Panc1 (cell line): ENCODE data around the gene LRRC8C.

Experiments
- POLR2AphosphoS5 ChIP-seq: IDR thresholded peaks from 2 replicates; pipeline ENCODE4 v1.6.1; 2012; ENCODE audit warnings: mild to moderate bottlenecking, low read depth, low read length, moderate library complexity
- TF ChIP-seq, protein P1 (sequence below): fragments of 450-650 bp; IDR thresholded peaks from 2 replicates; pipeline ENCODE4 v1.5.1; 2017; ENCODE audit warnings: mild to moderate bottlenecking
- TF ChIP-seq, protein P2 (sequence below), 2 experiments: IDR thresholded peaks; 2 replicates each; pipeline ENCODE4 v1.6.1; 2011 to 2012; ENCODE audit warnings: low read depth in 2 of 2, control low read depth in 1 of 2, low read length in 1 of 2, mild to moderate bottlenecking in 1 of 2, moderate library complexity in 1 of 2; ENCODE audit not compliant: insufficient read depth in 1 of 2

DNA sequence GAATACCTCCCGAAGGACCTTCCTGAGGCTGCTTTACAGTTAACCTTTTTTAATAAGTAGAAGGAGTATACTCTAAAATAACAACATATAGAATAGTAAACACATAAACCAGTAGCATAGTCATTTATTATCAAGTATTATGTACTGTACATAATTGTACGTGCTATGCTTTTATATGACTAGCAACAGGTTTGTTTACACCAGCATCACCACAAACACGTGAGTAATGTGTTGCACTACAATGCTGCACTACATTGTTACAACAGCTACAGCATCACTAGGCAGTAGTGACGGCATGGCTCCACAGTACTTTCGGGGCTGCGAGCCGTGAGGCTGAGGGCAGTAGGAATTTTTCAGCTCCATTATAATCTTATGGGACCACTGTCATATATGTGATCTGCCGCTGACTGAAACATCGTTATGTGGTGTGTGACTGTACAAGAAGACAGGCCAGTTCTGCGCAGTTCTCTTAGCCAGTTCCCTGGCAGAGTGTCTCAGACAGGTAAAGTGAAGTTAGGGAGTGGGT is 105.1 kb downstream of the LRRC8C start:
- TF ChIP-seq, protein P1, sequence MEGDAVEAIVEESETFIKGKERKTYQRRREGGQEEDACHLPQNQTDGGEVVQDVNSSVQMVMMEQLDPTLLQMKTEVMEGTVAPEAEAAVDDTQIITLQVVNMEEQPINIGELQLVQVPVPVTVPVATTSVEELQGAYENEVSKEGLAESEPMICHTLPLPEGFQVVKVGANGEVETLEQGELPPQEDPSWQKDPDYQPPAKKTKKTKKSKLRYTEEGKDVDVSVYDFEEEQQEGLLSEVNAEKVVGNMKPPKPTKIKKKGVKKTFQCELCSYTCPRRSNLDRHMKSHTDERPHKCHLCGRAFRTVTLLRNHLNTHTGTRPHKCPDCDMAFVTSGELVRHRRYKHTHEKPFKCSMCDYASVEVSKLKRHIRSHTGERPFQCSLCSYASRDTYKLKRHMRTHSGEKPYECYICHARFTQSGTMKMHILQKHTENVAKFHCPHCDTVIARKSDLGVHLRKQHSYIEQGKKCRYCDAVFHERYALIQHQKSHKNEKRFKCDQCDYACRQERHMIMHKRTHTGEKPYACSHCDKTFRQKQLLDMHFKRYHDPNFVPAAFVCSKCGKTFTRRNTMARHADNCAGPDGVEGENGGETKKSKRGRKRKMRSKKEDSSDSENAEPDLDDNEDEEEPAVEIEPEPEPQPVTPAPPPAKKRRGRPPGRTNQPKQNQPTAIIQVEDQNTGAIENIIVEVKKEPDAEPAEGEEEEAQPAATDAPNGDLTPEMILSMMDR = no peak
- no peak for TF ChIP-seq POLR2AphosphoS5
- TF ChIP-seq, protein P2, sequence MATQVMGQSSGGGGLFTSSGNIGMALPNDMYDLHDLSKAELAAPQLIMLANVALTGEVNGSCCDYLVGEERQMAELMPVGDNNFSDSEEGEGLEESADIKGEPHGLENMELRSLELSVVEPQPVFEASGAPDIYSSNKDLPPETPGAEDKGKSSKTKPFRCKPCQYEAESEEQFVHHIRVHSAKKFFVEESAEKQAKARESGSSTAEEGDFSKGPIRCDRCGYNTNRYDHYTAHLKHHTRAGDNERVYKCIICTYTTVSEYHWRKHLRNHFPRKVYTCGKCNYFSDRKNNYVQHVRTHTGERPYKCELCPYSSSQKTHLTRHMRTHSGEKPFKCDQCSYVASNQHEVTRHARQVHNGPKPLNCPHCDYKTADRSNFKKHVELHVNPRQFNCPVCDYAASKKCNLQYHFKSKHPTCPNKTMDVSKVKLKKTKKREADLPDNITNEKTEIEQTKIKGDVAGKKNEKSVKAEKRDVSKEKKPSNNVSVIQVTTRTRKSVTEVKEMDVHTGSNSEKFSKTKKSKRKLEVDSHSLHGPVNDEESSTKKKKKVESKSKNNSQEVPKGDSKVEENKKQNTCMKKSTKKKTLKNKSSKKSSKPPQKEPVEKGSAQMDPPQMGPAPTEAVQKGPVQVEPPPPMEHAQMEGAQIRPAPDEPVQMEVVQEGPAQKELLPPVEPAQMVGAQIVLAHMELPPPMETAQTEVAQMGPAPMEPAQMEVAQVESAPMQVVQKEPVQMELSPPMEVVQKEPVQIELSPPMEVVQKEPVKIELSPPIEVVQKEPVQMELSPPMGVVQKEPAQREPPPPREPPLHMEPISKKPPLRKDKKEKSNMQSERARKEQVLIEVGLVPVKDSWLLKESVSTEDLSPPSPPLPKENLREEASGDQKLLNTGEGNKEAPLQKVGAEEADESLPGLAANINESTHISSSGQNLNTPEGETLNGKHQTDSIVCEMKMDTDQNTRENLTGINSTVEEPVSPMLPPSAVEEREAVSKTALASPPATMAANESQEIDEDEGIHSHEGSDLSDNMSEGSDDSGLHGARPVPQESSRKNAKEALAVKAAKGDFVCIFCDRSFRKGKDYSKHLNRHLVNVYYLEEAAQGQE (IDR thresholded peaks at IDR 0.05; ENCODE audit: insufficient read depth in 1 of 2, low read depth in 2 of 2, low read length in 1 of 2) = no peak
